Cardiac muscle cell (in vitro differentiated cells and primary cell): ENCODE data around the gene SMG1. TPM values are rescaled to one million over a fixed set of nuclear protein-coding genes. Genes with fewer than 3 reads are reported as not detected.

Experiments used
- DNase-seq, 2 donors: peaks; one replicate each; pipeline versions ENCODE4 v3.0.0 to v3.0.0-alpha.2; 2010 to 2017; ENCODE audit warnings: low read depth in 1 of 2, low spot score in 1 of 2
- H3K27ac ChIP-seq: fragments of 200-600 bp; sonication (generic); 2 replicates; pipeline ENCODE4 v1.5.1; 2016
- H3K27me3 ChIP-seq: fragments of 200-600 bp; sonication (generic); 2 replicates; pipeline ENCODE4 v1.6.0; 2016; ENCODE audit warnings: control low read depth
- H3K36me3 ChIP-seq: fragments of 200-600 bp; sonication (generic); 2 replicates; pipeline ENCODE4 v1.5.1; 2016; ENCODE audit warnings: control low read depth
- H3K4me1 ChIP-seq: fragments of 200-600 bp; sonication (generic); 2 replicates; pipeline ENCODE4 v1.8.1; 2017; ENCODE audit warnings: low read depth, mild to moderate bottlenecking, mixed run types
- H3K4me3 ChIP-seq: fragments of 200-600 bp; sonication (generic); 2 replicates; pipeline ENCODE4 v1.5.1; 2016; ENCODE audit warnings: mild to moderate bottlenecking
- H3K9me3 ChIP-seq: fragments of 200-600 bp; sonication (generic); 2 replicates; pipeline ENCODE4 v1.5.1; 2017; ENCODE audit warnings: low read depth, mild to moderate bottlenecking, control low read depth
- CTCF ChIP-seq: IDR thresholded peaks from 2 replicates; pipeline ENCODE4 v1.5.1; 2012; ENCODE audit warnings: low read depth, mild to moderate bottlenecking, low read length
- polyA plus RNA-seq: library from polyadenylated mRNA; unstranded; fragments of >200 nt; fragmentation: Nextera tagmentation; extraction: Ambion mirVana; gene quantifications from 2 replicates; pipeline ENCODE4 v1.2.1, GENCODE V29; 2016
- total RNA-seq: library from RNA; depleted of rRNA; stranded (reverse); fragments of >200 nt; gene quantifications from 2 replicates; pipeline ENCODE4 v1.2.3, GENCODE V29; 2016

The SMG1 gene
- total and polyA plus RNA-seq, 2 experiments from 2014 or later = 8.2 to 30.1 TPM

GRCh38 chr16:18800775-18801144 is 125.4 kb downstream of the SMG1 start:
- peak in 1 of 2 donors; percentile 29 for DNase-seq
- peak overlapping the region; percentile 88 for H3K4me3 ChIP-seq
- H3K4me1 ChIP-seq = peaks cover 12% of the 10 kb centered on the region
- no peaks in the 10 kb centered on the region for H3K9me3 ChIP-seq
- no peaks in the 10 kb centered on the region for H3K27me3 ChIP-seq
- H3K27ac ChIP-seq = peak overlapping the region; percentile 90
- no peak for TF ChIP-seq CTCF
- peaks cover 22% of the 10 kb centered on the region for H3K36me3 ChIP-seq

- peak overlapping the region; percentile 90 for H3K27ac ChIP-seq
- peaks cover 12% of the 10 kb centered on the region for H3K4me1 ChIP-seq
- H3K9me3 ChIP-seq = no peaks in the 10 kb centered on the region
- TF ChIP-seq CTCF = no peak
- peaks cover 27% of the 10 kb centered on the region for H3K36me3 ChIP-seq
- DNase-seq = no peak
- H3K4me3 ChIP-seq = peak overlapping the region; percentile 88
- no peaks in the 10 kb centered on the region for H3K27me3 ChIP-seq
Observed at GRCh38 chr16:18800293-18800692, 125.9 kb downstream of the SMG1 start.

- Histone ChIP-seq H3K27ac (peak overlapping the region; percentile 90), H3K27me3 (no peaks in the 10 kb centered on the region), H3K9me3 (no peaks in the 10 kb centered on the region), H3K36me3 (peaks cover 33% of the 10 kb centered on the region), H3K4me1 (peaks cover 12% of the 10 kb centered on the region), H3K4me3 (peak overlapping the region; percentile 88)
- TF ChIP-seq CTCF = no peak
- DNase-seq = no peak
Observed at GRCh38 chr16:18799500-18799899, 126.7 kb downstream of the SMG1 start.

GRCh38 chr16:18797746-18798145 is 128.5 kb downstream of the SMG1 start:
- H3K4me1 ChIP-seq = peaks cover 9% of the 10 kb centered on the region
- H3K4me3 ChIP-seq = no peak overlapping the region
- H3K27ac ChIP-seq = no peak overlapping the region
- no peak for TF ChIP-seq CTCF
- H3K27me3 ChIP-seq = no peaks in the 10 kb centered on the region
- no peaks in the 10 kb centered on the region for H3K9me3 ChIP-seq
- no peak for DNase-seq
- H3K36me3 ChIP-seq = peaks cover 49% of the 10 kb centered on the region

GRCh38 chr16:18796377-18796776 is 129.8 kb downstream of the SMG1 start:
- no peak for TF ChIP-seq CTCF
- Histone ChIP-seq H3K27me3 (no peaks in the 10 kb centered on the region), H3K36me3 (peaks cover 57% of the 10 kb centered on the region), H3K4me1 (peaks cover 9% of the 10 kb centered on the region), H3K9me3 (no peaks in the 10 kb centered on the region), H3K4me3 (no peak overlapping the region), H3K27ac (no peak overlapping the region)
- no peak for DNase-seq
